Stimulated activated CD8-positive, alpha-beta memory T cell treated with anti-CD3 and anti-CD28 coated beads, Interleukin-7, amount 100 ng/mL, for 48 hours (primary cell): Measurements from ENCODE around the gene MSL3.

Source experiments
- DNase-seq, 2 donors: peaks; one replicate each; pipeline ENCODE4 v3.0.0-alpha.2; 2020; ENCODE audit warnings: low read depth in 1 of 2; ENCODE audit errors: extremely low read depth in 1 of 2

MSL3 gene, protein sequence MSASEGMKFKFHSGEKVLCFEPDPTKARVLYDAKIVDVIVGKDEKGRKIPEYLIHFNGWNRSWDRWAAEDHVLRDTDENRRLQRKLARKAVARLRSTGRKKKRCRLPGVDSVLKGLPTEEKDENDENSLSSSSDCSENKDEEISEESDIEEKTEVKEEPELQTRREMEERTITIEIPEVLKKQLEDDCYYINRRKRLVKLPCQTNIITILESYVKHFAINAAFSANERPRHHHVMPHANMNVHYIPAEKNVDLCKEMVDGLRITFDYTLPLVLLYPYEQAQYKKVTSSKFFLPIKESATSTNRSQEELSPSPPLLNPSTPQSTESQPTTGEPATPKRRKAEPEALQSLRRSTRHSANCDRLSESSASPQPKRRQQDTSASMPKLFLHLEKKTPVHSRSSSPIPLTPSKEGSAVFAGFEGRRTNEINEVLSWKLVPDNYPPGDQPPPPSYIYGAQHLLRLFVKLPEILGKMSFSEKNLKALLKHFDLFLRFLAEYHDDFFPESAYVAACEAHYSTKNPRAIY

DNA sequence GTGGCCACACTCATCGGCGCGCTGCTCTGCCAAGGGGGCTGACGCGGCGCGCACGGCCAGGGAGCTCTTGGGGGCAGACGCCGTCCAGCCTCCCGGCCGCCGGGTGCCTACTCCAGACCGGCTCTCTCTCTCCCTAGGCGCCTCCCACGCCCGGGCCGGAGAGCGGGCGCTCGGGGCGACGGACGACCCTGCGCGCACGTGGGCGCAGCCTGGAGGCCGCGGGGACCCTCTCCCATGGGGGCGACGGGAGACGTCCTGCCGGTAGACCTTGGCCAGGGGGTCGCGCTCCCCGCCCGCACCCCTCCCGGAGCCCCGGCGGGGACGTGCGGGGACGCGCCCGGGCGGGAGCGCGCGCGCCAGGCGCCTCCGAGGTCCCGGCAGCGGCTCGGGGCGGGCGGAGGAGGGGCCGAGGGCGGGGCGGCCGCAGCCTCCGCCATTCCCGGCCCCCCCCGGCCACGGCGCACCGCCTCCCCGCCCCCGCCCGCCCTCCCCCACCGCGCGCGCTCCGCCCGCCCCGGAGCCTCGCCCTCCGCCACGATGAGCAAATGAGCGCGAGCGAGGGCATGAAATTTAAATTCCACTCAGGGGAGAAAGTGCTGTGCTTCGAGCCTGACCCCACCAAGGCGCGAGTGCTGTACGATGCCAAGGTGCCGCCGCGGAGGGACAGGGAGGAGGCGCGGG lies at the start of gene MSL3:
TSS of gene MSL3 (plus strand) at position 519 of the 681 bp plus-strand sequence. CDS start at position 546, 27 bp downstream.
- peak in 1 of 2 donors; percentile 17 for DNase-seq

DNA sequence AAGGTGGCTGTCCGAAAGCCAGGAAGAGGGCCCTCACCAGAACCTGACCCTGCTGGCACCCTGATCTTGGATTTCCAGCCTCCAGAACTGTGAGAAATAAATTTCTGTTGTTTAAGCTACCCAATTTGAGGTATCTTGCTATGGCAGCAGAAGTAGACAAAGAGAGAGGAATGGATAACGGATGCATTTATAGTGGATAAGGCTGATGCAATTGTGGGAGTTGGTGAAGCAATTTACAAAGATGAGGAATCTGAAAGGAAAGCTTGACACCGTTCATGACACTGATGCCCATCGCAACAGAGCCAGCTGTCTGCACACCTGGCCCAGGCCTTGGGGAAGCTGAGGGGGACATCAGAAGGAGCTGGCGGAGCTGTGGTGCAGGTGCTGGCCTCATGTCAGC lies 35.7 kb upstream of the MSL3 start:
- no peak for DNase-seq

DNA sequence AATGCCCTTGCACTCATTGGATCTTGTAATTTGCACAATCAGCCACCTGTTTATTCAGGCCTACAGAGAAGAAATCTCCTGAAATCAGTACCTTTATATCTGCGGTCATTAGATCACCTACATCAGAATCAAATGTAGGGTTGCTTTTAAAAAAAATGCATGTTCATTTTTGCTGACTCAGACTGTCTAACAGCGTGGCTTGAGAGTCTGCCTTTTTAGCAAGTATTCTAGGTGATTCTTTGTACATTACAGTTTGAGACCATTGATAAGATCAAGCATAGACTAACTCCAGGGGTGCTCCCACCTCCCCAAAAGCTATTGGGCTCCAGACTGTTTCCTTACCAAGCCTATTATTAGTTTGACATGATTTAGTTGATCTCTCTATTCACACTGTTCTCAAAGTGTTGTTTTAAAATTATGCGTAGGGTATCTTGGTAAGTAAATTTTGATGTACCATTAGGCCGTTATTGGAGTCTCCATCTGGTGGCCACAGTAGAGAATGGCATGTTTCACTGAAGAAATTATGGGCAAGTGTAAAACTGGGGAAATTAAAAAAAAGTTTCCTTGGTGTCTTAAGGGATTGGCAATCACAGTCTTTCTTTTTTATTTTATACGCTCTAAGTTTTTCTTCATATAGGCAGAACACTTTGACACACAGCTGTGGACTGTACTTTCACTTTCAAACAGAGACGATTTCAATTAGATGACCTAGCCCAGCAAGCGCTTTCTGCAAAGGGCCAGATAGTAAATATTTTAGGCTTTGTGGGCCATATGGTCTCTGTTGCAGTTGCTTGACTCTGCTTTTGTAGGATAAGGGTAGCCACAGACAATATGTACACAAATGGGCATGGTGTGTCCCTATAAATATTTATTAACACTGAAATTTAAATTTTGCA lies 33.7 kb upstream of the MSL3 start:
- DNase-seq = no peak

DNA sequence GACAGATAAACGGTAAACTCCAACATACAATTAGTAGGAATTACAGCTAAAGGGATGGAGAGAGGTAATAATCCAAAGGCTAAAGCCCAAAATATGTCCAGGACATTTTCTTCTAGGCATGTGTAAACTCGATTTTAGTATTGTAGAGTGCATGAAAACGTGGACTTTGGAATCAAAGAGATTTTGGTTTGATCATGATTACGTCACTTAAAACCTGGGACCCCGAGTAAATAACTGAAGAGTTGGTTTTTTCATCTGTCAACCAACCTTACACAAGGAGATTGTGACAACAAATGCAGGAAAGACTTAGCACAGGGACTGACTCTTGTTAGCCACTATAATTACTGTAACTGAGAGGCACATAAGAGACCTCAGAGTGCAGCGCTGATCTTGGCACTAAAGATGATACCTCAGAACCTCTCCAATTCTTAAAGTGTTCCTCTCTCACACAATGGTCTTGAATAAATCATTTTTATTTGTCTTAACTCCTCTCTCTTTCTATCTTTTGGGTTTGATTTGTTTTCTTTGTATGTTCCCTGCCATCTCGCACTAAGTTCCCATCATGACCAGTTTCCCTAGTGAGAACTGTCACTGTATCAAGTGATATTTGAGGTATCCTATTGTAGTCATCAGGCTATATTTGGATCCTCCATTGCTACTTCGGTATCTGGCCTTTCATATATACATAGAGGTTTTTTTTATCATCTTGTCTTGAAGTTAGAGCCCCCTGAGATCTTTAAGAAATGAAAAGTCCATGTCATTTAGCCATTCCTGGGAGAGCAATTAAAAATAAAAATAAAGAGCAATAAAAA lies 32.2 kb upstream of the MSL3 start:
- no peak for DNase-seq

DNA sequence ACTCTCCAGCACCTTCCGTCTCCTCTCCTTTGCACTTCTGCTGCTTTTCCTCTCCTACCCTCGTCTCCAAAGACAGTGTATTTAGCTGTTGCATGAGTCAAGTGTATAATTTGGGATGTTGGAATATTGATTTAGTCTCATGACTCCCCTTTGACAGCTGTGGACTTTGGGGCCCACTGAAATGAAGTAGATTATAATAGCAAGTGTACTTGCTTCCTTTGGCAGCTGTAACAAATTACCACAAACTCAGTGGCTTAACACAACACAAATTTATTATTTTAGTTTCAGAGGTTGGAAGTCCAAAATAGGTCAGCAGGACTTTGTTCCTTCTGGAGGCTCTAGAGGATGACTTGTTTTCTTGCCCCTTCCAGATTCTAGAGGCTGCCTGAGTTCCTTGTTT lies 29.5 kb upstream of the MSL3 start:
- no peak for DNase-seq

DNA sequence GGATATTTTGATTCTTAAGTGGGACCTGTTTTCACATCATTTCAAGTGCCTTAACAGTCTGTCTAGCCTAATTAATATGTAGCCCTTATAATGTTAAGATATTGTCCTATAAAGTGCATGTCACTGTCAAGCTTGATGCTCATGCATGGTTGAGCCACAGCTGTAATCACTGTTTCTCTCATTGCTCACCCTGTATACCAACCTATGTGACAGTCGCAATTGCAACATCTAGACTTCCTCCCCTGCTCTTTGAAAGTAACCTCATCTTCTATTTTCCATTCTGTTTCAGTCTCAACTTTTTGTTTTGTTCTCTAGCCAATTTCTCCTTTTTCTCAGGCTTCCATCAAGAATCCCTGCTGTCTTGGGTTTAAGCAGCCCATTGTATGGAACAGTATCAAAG lies 24.4 kb upstream of the MSL3 start:
- DNase-seq = no peak

DNA sequence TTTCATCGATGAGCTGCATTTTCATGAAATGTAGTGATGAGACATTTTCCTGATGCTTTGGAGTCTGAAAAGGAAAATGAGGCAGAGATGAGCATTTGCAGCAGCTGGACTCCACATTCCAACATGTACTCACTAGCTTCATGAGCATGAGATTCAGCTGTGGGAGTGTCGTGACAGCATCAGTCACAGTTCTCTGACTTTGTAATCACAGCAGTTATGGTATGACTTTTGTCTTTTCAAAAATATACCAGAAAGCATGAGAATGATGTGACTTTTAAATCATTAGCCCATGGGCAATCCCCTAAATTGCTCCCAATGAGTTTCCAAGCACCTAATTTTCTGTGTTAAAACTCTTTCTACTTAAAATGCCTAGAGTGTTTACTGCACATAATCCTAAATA lies 18.3 kb upstream of the MSL3 start:
- DNase-seq = no peak

DNA sequence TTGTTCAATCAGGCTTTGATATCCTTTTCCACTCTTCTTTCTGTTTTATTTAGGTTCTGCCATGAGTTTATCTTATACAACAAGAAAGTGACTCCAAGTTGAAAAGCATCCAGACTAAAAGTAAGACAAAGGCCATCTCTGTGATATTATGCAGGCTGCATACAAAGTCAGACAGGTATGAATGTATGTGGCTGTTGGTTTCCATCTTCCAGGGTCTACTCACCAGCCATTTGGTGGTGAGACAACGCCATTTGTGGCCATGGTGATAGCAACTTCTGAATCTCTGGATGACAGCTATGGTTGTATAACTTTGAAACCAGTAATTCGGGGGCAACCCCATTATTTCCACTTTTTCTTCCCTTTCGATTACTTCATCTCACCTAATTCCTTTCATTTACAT lies 17.2 kb upstream of the MSL3 start:
- no peak for DNase-seq

DNA sequence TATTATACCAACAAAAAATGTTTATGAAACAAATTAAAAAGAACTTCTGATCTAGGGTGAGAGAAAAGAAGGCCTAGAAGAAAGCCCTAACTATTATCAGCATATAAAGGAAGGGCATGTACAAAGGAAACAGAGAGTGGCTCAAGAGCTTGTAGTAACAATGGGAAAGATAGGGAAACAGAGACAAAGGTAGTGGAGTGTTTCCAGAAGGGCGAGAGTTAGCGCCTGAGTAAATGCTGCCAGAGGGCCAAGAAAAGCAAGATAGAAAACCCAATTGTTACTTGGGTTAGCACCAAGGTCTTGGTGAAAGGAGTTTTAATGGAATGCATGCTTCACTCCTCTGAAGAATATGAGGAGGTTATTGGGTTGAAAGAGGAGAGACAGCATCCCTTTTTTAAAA lies 16.5 kb upstream of the MSL3 start:
- DNase-seq = no peak

DNA sequence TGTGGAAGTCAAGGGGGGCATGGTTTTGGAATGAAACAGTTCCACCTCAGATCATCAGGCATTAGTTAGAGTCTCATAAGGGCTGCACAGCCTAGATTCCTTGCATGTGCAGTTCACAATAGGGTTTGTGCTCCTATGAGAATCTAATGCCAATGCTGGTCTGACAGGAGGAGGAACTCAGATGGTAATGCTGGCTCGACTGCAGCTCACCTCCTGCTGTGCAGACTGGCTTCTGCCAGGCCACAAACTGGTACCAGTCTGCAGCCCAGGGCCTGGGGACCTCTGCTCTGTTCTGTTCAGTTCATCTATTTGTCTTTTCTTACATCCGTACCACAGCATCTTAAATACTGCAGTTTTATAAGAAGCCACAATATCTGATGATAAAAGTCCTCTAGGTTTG lies 12.2 kb upstream of the MSL3 start:
- no peak for DNase-seq

DNA sequence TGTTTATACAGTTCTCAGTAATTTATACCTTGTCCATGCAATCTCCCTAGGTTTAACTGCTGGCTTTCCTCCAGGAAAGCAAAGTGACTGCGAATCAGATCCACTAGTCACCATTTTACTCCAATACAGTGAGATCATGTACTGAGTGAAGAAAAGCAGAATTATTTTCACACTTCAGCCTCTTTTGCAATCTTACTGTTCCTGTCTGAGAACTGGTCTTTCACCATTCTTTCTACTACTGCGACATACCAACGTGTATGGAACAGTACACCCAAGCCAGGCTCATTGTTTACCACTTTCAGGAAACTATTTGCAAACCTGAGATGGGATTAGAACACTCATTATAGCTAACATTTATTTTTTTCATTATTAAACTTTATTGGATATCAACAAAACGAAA lies 8.0 kb upstream of the MSL3 start:
- DNase-seq = no peak

DNA sequence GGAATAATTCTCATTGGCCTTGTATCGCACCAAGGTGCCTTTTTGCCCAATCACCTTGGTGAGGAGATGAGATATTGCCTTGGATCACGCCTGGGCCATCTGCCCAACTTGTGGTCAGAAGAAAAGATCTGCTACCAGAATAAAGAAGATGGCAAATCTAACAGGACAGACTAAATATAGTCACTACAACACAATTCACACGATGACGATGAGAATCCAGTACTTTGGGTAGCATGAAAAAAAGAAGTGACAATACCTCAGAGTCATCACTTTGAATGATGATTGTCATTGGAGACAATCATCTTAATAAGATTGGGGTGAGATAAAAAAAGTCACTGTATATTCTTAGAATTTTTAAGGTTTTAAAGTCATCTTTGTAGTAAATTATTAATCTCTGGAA lies 7.3 kb upstream of the MSL3 start:
- DNase-seq = no peak

DNA sequence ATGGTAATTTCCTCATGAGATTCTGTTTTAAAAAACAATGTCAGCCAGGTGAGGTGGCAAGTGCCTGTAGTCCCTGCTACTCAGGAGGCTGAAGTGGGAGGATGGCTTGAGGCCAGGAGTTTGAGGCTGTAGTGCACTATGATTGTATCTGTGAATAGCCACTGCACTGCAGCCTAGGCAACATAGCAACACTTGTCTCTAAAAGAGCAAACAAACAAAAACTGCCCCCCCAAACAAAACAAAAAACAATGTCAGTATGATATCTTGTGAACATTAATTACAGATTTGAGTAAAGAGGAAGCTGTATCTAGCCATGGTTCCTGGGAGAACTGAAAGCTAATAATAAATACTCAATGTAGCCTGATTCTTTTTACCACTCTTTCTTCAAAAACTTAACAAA lies 6.8 kb upstream of the MSL3 start:
- DNase-seq = no peak

DNA sequence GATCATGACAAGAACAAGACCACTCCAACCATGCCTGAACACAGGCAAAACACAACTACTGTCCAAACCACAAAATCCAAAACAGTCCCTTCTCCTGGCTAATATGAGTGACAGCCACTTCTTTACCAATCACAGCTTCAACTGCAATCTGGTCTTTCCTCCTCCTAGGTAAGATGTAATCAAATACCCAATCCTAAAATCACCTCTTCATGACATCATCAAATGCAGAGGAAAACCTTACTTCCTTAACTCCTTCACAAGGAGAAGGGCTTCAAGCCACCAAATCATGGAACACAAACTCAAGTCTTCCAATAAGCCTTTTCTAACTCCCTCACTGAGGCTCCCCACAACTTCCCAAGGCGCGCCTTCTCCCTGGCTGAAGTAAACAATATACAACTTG lies 4.4 kb upstream of the MSL3 start:
- DNase-seq = no peak

DNA sequence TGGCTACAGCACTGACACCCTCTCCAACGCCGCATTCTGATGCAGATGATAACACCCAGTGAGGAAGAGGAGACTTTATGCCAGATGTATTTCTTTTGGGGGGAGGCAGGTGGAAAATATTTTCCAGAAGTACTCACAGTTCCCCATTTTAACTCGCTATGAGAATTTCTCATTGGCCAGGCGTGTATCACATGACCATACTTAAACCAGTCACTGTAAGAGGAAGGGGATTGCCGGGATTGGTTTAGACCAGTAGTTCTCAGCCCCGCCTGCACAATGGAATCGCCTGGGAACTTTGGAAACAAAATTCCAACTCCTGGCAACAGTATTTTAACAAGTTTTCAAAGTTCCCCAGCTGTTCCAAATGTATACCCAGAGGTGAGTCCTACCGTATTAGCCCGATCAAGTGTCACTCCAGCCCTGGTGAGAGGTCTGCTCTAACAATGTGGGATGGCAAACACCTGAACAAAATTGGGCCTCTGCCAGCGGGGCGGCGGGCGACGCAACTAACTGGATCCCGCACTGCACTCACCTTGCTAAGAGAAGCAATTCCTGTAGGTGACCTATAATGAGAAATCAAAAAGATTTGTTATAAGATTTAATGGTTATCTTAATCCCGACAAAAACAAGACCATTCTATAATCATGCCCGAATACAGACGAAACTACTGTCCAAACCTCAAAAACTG lies 2.9 kb upstream of the MSL3 start:
- DNase-seq = no peak

DNA sequence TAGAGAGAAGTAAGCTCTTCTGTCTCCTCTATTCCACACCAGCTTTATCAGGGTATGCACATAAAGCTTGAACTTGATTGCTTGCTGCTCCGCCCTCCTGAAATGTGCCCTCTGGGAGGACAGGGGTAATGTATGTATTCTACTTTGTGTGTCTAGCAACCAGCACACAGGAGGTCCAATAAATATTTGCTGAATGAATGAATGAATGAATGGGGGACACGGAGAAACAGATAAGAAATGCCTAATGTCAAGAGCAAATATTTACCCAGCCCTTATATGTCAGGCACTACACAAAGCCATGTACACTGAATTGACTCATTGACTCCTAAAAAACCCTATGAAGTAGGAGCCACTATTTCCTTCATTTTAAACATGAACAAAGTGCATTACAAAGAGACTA lies 2.3 kb upstream of the MSL3 start:
- no peak for DNase-seq

DNA sequence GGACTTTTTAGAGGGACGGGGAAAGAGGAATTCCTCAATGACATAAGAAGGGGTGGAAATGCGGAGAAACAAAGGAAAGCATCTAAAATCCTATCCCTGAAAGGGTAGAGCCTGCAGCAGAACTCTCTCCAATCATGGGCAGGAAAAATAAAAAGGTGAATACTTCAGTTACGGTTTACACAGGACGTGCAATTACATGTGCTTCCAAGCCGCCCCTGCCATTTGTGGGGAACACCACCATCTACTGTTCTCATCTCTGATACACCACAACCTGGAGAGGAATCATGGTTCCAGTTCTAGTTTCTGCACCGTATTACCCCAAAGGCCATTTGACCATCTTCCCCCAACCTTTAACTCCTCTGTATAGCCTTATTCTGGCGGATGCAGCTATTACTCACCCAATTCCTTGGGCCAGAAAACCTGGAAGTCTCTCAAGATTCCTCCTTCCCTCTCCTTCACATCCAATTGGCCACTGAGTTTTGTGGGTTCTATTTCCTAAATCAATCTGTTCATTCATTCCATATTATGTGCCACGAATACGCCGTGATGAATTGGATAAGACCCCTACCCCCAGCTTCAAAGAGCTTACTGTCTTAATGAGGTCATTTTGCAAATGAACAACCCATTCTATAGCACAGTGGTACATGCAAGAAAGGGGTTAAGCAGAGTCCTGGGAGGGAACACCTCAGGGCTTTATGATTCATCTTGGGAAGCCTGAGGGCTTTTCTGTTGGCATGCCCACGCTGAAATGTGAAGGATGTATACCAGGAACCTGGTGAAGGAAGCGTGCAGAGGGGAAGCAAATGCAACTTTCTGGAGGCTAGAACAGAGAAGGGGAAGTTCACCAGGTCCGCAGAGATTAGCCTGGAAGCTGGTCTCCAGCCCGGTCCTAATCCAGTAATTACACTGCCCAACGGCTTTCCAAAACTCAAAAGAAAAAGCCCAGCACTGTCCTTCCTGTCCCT lies 1.4 kb upstream of the MSL3 start:
- no peak for DNase-seq

DNA sequence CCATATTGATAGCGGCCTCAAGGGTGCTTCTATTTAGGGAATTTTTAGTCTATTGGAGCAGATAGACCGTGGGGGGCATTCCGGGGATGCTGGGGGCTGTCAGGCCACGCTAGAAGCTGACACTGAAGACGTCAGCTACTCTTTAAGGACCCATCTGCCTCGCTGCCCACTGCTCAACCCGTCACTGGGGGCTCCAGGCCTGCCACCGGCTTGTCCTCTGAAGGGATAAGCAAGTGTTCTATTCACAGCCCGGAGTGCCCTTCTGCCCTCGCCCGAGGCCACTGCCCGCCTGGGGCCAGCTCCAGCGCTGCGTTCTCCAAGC lies 679 bp upstream of the MSL3 start:
- no peak for DNase-seq
